B cell (primary cell): ENCODE data around the gene GLRX5.

ENCODE experiments used
- EZH2 ChIP-seq: IDR thresholded peaks from 2 replicates; pipeline ENCODE4 v1.6.1; 2012; ENCODE audit warnings: borderline replicate concordance, low read depth, mild to moderate bottlenecking, moderate library complexity, low read length; ENCODE audit not compliant: insufficient read depth, poor library complexity, severe bottlenecking
- TF ChIP-seq, protein P1 (sequence below): fragments of 200-600 bp; IDR thresholded peaks from one replicate; pipeline ENCODE4 v1.8.0; 2022; ENCODE audit warnings: antibody characterized with exemption, mild to moderate bottlenecking

- TF ChIP-seq, protein P1, sequence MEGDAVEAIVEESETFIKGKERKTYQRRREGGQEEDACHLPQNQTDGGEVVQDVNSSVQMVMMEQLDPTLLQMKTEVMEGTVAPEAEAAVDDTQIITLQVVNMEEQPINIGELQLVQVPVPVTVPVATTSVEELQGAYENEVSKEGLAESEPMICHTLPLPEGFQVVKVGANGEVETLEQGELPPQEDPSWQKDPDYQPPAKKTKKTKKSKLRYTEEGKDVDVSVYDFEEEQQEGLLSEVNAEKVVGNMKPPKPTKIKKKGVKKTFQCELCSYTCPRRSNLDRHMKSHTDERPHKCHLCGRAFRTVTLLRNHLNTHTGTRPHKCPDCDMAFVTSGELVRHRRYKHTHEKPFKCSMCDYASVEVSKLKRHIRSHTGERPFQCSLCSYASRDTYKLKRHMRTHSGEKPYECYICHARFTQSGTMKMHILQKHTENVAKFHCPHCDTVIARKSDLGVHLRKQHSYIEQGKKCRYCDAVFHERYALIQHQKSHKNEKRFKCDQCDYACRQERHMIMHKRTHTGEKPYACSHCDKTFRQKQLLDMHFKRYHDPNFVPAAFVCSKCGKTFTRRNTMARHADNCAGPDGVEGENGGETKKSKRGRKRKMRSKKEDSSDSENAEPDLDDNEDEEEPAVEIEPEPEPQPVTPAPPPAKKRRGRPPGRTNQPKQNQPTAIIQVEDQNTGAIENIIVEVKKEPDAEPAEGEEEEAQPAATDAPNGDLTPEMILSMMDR, result no peak
- no peak for TF ChIP-seq EZH2
Observed at GRCh38 chr14:95523051-95523814, 11.6 kb upstream of the GLRX5 start.
